ENCODE data around the gene LRRFIP1.
A peak's percentile ranks its signal among the peaks of the same experiment; 100 is the strongest.

The LRRFIP1 gene

DNA sequence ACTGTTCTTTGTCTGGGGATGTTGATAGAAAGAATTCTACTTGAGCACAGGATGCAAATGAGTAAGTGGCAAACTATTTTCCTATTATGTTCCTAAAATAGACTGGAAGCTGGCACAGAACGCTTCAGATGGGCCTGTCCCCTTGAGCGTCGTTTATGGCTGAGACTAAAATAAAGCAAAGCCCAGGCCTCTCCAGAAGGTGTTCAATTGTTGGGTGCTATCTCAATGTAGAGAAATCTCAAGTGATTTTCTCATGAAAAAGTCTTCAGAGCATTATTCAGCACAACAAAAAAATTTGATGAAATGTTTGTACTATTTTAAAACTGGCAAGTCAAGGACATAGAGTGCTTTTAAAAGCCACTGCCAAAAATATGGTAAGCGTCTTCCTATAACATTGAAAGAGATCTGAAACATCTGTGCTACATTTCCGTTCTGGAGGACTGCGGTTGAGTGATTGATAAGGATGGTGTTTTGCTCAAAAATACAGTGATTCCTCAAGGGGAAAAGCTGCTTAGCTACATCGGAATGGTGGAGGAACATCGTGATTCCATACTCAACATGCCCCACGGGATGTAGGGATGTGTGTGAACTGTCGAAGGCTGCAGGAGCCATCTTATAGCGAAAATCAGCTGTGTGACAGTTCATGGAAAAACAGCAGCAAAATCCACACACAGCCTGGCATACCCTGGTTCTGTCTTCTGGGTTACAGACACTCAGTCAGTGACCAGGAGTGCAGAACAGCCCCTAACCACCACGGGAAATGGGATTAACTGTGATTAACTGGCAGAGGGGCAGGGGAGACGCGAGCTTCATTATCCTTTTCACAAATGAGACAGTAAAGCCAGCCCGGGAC is 10.4 kb upstream of the LRRFIP1 start:
- DNase-seq (ENCODE audit: low read depth), result peak; percentile 45

DNA sequence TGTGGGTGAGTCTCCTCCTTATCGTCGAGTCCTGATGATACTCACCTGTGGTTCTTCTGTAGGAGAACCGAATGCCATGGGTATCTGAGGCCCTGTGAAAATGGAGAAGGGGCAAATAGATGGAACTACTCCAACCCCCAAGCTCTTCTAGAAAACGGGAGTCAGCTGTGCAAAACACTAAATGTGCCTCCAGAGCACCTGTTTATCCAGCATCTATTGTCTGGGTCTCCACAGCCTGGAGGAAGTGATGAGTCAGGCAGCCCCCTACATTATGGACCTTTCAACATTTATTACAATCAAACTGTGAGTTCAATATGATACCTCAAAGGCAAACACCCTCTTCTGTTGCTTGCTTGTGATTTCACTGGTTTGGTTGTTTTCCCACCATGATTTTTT is 9.8 kb upstream of the LRRFIP1 start:
- DNase-seq (ENCODE audit: low read depth), result no peak

DNA sequence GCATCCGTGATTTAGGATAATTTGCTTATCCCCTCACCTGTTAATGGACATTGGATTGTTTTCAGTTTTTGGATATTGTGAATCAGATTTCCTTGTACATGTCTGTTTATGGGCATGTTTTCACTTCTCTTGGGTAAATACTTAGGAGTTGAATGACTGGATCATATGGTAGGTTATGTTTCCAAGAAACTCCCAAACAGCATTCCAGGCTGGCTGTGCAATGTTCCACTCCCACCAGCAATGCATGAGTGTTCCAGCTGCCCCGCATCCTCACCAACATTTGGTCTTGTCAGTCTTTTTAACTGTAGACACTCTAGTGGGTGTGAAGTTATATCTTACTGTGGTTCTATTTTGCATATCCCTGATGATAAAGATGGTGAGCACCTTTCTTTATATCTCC is 8.9 kb upstream of the LRRFIP1 start:
- peak; percentile 78 for DNase-seq (ENCODE audit: low read depth)

- no peak for DNase-seq (ENCODE audit: low read depth)
These were observed 3.7 kb upstream of the LRRFIP1 start for GRCh38 chr2:237623428-237624403.

DNA sequence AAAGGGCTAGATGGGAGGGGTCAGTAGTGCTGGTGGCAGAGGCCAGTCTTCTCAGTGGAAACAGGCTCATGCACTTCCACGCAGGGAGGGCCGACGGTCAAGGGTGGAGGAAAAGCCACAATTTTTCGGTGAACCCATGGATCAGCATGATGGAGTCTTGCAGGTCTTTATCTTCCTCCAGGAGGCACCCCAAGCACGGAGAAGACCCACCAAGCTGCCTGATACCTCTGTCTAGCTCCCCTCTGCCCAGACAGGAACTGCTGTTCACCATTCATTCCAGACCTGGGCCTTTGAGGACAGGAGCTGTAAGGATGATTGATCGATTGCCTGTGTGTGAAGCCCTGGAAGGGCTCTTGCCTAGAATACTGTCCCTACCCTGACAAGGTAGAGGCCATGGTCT is 2.8 kb upstream of the LRRFIP1 start:
- DNase-seq (ENCODE audit: low read depth), result no peak

GRCh38 chr2:237625216-237625705 is 2.1 kb upstream of the LRRFIP1 start:
- DNase-seq (ENCODE audit: low read depth), result no peak

DNA sequence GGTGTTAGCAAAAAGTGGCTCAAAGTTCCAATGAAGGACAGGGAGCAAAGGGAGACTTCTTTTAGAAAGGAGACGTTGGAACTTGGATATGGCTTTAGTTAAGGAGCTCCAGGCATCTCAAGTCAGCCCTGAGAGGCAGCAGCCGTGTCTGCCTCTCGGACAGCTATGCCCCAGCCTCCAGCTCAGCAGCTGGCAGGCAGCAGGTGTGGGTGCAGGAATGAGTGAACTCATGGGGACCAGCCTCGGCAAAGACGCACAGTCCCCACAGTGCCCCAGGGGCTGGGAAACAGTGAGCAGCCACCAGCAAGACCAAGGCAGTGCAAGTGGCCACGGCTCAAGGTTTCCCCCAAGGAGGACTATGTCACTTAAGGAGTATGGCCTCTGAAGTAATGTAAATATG is 1.6 kb upstream of the LRRFIP1 start:
- DNase-seq (ENCODE audit: low read depth), result no peak

- DNase-seq (ENCODE audit: low read depth), result no peak
These were observed 460 bp upstream of the LRRFIP1 start for GRCh38 chr2:237626813-237627440.

DNA sequence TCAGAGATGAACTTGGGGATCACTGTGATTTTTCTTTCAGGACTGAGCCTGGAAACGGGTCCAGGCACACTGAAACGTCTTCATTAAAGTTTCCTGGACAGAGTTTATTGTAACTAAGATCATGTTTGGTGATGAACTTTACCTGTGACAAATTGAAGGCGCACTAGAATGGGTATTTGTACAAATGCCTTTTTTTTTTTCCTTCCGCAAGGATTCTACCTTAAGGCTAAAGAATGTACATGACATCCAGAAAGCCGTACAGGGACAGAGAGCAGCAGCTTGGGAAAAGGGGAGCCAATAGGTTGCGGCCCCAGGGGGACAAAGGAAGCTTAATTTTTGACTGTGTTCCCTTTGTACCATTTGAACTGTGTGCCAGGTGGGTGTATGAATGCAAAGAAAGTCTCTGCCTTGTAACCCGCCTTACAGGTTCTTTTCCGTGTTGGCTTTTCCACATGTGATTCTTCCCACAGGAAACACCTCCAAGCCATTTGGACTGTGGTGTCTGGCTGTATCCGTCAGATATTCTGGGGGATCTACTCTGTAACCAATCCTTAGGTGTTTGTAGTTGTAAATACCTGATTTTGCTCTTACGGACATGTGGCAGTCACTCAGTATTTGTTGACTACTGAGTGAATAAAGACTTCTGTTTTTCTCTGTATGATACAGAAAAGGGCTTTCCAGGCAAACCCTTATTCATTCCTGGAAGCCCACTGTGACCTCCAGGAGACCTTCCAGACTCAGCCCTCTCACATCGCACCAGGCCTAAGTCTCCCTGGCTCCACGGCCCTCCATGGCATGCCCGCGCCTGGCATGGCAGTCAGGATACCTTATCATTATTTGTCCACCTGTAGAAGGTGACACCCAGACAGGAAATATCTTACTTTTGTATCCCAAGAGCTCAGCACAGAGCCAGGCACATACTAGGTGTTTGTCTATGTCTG is 1.1 kb downstream of the LRRFIP1 start:
- no peak for DNase-seq (ENCODE audit: low read depth)

DNA sequence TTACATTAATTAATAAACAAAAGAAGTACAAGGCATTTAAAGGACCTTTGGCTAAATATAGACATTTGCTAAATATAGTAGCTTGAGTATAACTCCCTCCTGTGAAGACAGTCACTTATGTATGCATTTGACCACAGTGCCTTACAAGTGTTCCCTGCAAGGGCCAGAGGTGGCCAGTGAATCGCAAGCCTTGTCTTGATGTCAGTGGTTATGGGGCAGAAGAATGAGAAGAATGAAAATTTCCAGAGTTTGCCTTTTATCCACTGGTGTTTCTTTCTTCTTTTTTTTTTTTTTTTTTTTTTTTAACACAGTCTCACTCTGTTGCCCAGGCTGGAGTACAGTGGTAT is 1.8 kb downstream of the LRRFIP1 start:
- DNase-seq (ENCODE audit: low read depth), result no peak

GRCh38 chr2:237629739-237630138 is 2.4 kb downstream of the LRRFIP1 start:
- DNase-seq (ENCODE audit: low read depth), result peak; percentile 67

GRCh38 chr2:237630216-237631000 is 3.0 kb downstream of the LRRFIP1 start:
- DNase-seq (ENCODE audit: low read depth), result no peak

DNA sequence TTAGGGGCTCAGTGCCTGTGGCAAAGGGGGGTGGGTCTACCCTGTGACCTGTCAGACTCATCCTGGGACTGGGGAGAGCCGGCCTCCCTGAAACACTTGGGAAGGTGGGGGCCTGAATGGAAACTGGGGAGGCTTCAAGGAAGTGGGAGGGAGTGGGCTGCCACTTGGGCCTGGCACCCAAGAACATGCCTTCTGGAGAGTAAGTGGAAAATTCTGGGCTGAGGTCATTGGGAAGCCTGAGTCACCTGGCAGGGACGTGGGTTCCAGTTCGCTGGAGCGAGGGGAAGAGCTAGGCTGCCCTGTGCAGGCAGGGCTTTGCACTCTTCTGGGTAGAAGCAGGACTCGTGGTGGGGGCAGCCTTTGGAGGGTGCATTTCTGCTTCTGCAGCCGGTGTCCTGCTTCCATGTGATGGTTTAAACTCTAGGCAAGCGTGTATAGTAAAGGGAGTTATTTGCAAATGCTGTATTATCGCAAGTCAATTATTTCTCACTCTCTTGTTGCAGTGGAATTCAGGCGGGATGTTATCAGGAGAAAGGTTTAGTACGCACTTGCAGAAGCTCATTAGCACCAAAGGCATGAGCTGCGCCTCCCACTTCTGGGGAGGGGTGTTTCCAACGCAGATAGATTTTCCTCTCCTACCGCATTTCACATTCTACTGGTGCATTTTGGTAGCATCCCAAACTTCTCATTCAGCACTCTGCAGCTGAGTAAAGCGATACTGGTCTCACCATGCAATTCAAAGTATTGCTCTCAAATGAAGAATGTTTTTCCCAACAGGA is 3.8 kb downstream of the LRRFIP1 start:
- DNase-seq (ENCODE audit: low read depth), result no peak

DNA sequence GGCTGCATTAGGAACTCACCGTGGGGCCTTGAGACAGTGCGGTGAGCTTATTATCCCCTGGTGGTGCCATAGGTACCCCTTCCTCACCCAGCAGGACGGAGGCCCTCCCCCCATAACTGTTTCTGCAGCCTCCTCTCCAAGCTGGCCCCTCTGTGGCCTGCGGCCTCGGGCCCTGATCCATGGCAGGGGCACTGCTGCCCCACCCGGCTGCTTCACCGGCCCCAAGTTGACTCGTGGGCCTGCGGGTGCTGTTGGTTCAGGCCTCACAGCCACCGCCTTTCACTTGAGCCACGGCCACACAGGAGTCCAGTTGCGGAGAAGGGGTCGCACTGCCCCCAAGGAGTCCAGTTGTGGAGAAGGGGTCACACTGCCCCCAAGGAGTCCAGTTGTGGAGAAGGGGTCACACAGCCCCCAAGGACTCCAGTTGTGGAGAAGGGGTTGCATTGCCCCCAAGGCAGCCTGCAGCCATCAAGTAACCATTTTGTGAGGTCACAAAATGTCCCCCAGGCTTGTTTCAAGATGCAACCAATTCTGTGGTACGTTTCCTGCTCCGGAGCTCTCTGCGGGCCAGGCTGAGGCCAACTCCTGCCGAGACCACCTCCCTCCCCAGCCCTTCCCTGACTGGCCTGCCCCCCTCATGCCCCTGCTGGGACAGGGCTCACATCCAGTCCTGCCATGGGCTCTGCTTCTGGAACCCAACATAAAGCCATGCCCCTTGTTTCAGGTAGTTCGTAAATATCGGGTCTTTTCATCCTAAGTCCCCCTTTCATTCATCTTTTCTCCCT is 4.6 kb downstream of the LRRFIP1 start:
- no peak for DNase-seq (ENCODE audit: low read depth)

GRCh38 chr2:237633061-237633561 is 5.7 kb downstream of the LRRFIP1 start:
- DNase-seq (ENCODE audit: low read depth), result no peak

DNA sequence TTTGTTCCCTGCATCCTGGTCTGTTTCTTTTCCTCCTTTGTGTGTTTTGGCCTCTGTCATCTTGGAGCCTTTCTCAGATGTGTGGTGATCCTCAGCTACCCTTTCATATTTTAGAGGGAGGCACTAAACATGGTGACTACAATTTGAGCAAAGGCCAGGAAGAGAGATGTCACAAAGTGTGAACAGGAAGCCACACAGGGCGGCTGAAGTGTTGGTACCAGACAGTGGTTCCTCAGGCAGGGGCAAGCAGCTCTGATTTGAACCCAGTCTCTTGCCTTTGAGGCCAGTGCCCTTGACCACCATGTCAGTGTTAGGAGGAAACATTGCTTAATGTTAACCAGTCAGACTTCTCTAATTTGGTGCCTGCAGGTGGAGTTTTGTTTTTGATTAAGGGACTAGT is 9.2 kb downstream of the LRRFIP1 start:
- DNase-seq (ENCODE audit: low read depth), result no peak

DNA sequence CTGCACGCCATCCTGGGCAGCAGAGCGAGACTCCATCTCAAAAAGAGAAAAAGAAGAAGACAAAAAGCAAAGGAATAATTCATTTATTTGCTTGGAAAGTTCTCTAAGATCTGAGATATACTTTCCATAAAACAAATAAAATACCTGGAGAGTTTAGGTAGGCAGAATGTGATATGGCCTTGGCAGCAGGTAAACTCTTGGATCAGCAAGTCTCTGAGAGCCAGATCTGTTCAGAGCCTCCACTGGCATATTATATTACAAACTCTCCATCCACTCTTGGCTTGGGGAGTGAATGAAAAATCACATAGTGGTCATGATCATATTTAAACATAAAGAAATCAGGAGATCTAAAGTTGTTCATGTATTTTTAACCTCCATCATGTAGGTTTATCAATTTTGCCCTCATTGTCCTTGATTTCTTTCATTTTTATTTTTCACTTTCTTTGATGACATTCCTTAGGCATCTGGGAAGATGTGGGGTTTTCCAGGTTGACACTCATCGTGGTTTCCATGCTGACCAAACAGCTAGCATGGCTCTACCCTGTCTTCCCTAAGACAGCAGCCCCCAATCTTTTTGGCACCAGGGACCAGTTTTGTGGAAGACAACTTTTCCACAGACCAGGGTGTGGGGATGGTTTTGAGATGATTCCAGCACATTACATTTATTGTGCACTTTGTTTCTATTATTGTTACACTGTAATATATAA is 10.2 kb downstream of the LRRFIP1 start:
- DNase-seq (ENCODE audit: low read depth), result no peak

- DNase-seq (ENCODE audit: low read depth), result no peak
These were observed 10.8 kb downstream of the LRRFIP1 start for GRCh38 chr2:237638176-237638575.

Data from amniotic epithelial cell (primary cell).